ENCODE results near the gene SLC23A2. TPM values are rescaled to one million over a fixed set of nuclear protein-coding genes. Genes with fewer than 3 reads are reported as not detected.

SLC23A2 gene
- polyA plus RNA-seq, 1 of the 3 experiments (the other 2 are of a cell fraction): 14.0 TPM

GRCh38 chr20:4812216-4812615, 189.1 kb downstream of the SLC23A2 start:
- Histone ChIP-seq H3K79me2 (ENCODE audit: insufficient read depth) (no peaks in the 10 kb centered on the region), H3K4me3 (ENCODE audit: low read depth in 2 of 2, low read length in 1 of 2) (no peak overlapping the region), H3K9me2 (no peaks in the 10 kb centered on the region), H3K27ac (ENCODE audit: low read depth in 2 of 2, low read length in 1 of 2) (no peak overlapping the region), H3K9ac (no peak overlapping the region), H3K9me3 (no peaks in the 10 kb centered on the region), H3K27me3 (ENCODE audit: insufficient read depth) (no peaks in the 10 kb centered on the region), H3K36me3 (replicated peaks in 1 of 2; ENCODE audit: control insufficient read depth in 1 of 2, insufficient read depth in 2 of 2, low read length in 1 of 2) (no peaks in the 10 kb centered on the region), H3K4me2 (no peak overlapping the region), H2AFZ (ENCODE audit: low read depth) (no peak overlapping the region), H3K4me1 (ENCODE audit: control insufficient read depth in 1 of 2, insufficient read depth in 2 of 2, low read depth in 1 of 2, low read length in 1 of 2) (no peaks in the 10 kb centered on the region), H4K20me1 (ENCODE audit: insufficient read depth) (no peaks in the 10 kb centered on the region), H3F3A (replicated peaks; ENCODE audit: insufficient read depth) (no peaks in the 10 kb centered on the region)
- CTCF ChIA-PET: interaction anchor here (0.6 to 1.1 kb wide), 2 partner anchors 16 to 73 kb away, joined by 3 read pairs; no protein-coding TSS in a partner anchor
- DNase-seq: no peak
- POLR2A ChIA-PET: no interaction called here
- TF ChIP-seq MXI1 (IDR thresholded peaks at IDR 0.05; ENCODE audit: low read depth, low read length) (no peak), NRF1 (IDR thresholded peaks at IDR 0.05; ENCODE audit: low read depth, low read length) (no peak), RXRA (IDR thresholded peaks at IDR 0.05; ENCODE audit: borderline replicate concordance, low read depth) (no peak)
- WGBS (ENCODE audit: low lambda C conversion rate): 80% methylated on average over 4 of the region's 6 CpGs

- Histone ChIP-seq H3K79me2 (ENCODE audit: insufficient read depth) (no peaks in the 10 kb centered on the region), H3K9me2 (no peaks in the 10 kb centered on the region), H3K36me3 (replicated peaks in 1 of 2; ENCODE audit: control insufficient read depth in 1 of 2, insufficient read depth in 2 of 2, low read length in 1 of 2) (no peaks in the 10 kb centered on the region), H3K9ac (no peak overlapping the region), H4K20me1 (ENCODE audit: insufficient read depth) (no peaks in the 10 kb centered on the region), H3K4me1 (ENCODE audit: control insufficient read depth in 1 of 2, insufficient read depth in 2 of 2, low read depth in 1 of 2, low read length in 1 of 2) (no peaks in the 10 kb centered on the region), H3K4me2 (no peak overlapping the region), H3K9me3 (no peaks in the 10 kb centered on the region), H3K4me3 (ENCODE audit: low read depth in 2 of 2, low read length in 1 of 2) (no peak overlapping the region), H3K27me3 (ENCODE audit: insufficient read depth) (no peaks in the 10 kb centered on the region), H2AFZ (ENCODE audit: low read depth) (no peak overlapping the region), H3K27ac (ENCODE audit: low read depth in 2 of 2, low read length in 1 of 2) (no peak overlapping the region), H3F3A (replicated peaks; ENCODE audit: insufficient read depth) (no peaks in the 10 kb centered on the region)
- ChIA-PET CTCF (no interaction called here), POLR2A (no interaction called here)
- TF ChIP-seq USF1 (IDR thresholded peaks at IDR 0.05; ENCODE audit: borderline replicate concordance, low read depth): no peak
- WGBS (ENCODE audit: low lambda C conversion rate): 62% methylated on average over 7 of the region's 8 CpGs
- no peak for DNase-seq
Observed at GRCh38 chr20:4811661-4812181, 189.6 kb downstream of the SLC23A2 start.

DNA sequence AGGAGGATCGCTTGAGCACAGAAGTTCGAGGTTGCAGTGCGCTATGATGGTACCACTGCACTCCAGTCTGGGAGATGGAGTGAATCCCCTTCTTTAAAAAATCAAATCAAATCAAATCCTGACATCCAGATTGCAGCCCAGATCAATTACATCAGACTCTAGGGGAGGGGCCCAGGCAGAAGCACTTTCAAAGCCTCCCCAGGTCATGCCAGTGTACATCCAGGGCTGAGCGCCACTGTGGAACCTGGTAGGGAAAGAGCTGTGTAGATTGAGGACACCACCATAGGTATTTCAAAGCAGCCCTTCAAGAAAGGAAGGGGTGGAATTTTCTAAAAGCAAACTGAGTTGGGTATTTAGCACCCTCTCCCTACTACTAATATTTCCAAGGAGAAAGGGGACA, 190.1 kb downstream of the SLC23A2 start:
- POLR2A ChIA-PET: no interaction called here
- WGBS (ENCODE audit: low lambda C conversion rate): 78% methylated on average over 4 of the region's 4 CpGs
- no peaks in the 10 kb centered on the region for H3K9me3 ChIP-seq

More for the DNA sequence above, 190.1 kb downstream of the SLC23A2 start:
- Histone ChIP-seq H3K4me3 (ENCODE audit: low read depth in 2 of 2, low read length in 1 of 2) (no peak overlapping the region), H2AFZ (ENCODE audit: low read depth) (no peak overlapping the region), H3K4me2 (no peak overlapping the region), H3K36me3 (replicated peaks in 1 of 2; ENCODE audit: control insufficient read depth in 1 of 2, insufficient read depth in 2 of 2, low read length in 1 of 2) (no peaks in the 10 kb centered on the region), H3K79me2 (ENCODE audit: insufficient read depth) (no peaks in the 10 kb centered on the region), H4K20me1 (ENCODE audit: insufficient read depth) (no peaks in the 10 kb centered on the region), H3K9me2 (no peaks in the 10 kb centered on the region), H3K27me3 (ENCODE audit: insufficient read depth) (no peaks in the 10 kb centered on the region), H3K27ac (ENCODE audit: low read depth in 2 of 2, low read length in 1 of 2) (no peak overlapping the region), H3K4me1 (ENCODE audit: control insufficient read depth in 1 of 2, insufficient read depth in 2 of 2, low read depth in 1 of 2, low read length in 1 of 2) (no peaks in the 10 kb centered on the region), H3K9ac (no peak overlapping the region), H3F3A (replicated peaks; ENCODE audit: insufficient read depth) (no peaks in the 10 kb centered on the region)
- TF ChIP-seq USF1 (IDR thresholded peaks at IDR 0.05; ENCODE audit: borderline replicate concordance, low read depth) (no peak), MXI1 (IDR thresholded peaks at IDR 0.05; ENCODE audit: low read depth, low read length) (no peak), NRF1 (IDR thresholded peaks at IDR 0.05; ENCODE audit: low read depth, low read length) (no peak), GABPA (IDR thresholded peaks at IDR 0.05; ENCODE audit: low read depth) (no peak), MAX (IDR thresholded peaks at IDR 0.05; ENCODE audit: low read depth) (no peak)
- DNase-seq: no peak
- CTCF ChIA-PET: no interaction called here
